Right ventricle myocardium inferior (tissue), 1 donor: ENCODE data around the gene HBQ1. TPM values are rescaled to one million over a fixed set of nuclear protein-coding genes. Genes with fewer than 3 reads are reported as not detected.
"Not testable (repeated sequence)": the region's sequence is repeated elsewhere in the genome, so short reads cannot be mapped to it uniquely, and the experiment has no call there.

Source experiments
- ATAC-seq: fragments of 200-7000 bp; cut with Tn5 transposase; one replicate; pipeline ENCODE4 v1.9.1; 2020; ENCODE audit warnings: mild to moderate bottlenecking, moderate library complexity
- DNase-seq: peaks from one replicate; pipeline ENCODE4 v3.0.0; 2021; ENCODE audit errors: missing footprints
- intact Hi-C: fragments of 100-400 bp; cut with DNase I; formaldehyde crosslinking; loops from one replicate; pipeline ENCODE4 v1.11.0; 2022
- total RNA-seq: library from RNA; stranded (reverse); fragmentation: NEBNext Ultra II Directional; extraction: Animal tissue kit (Norgen Biotek cat#: 25700); gene quantifications from one replicate; pipeline ENCODE4 v1.2.1, GENCODE V29; 2021
- donor health status: DM: no; HTN: yes; CAD: no; lungs with severe emphysema.

The HBQ1 gene
- total RNA-seq, 1 donor from 2014 or later: not detected

- no peak for DNase-seq
- ATAC-seq: no peak
- intact Hi-C loops: no loop called here
Measured at GRCh38 chr16:159136-159849, 21.0 kb upstream of the HBQ1 start.

GRCh38 chr16:160242-160641 lies 20.0 kb upstream of the HBQ1 start:
- DNase-seq, intact Hi-C loops, ATAC-seq: not testable (repeated sequence)

- intact Hi-C loops: no loop called here
- ATAC-seq (no peak), DNase-seq (no peak)
Measured at GRCh38 chr16:160691-161190, 19.5 kb upstream of the HBQ1 start.

GRCh38 chr16:162271-162991 lies 17.8 kb upstream of the HBQ1 start:
- intact Hi-C loops: no loop called here
- ATAC-seq (no peak), DNase-seq (no peak)

GRCh38 chr16:163139-163538 lies 17.1 kb upstream of the HBQ1 start:
- ATAC-seq, DNase-seq, intact Hi-C loops: not testable (repeated sequence)

- intact Hi-C loops, DNase-seq: not testable (repeated sequence)
- ATAC-seq: peak; percentile 63
Measured at GRCh38 chr16:163696-164095, 16.6 kb upstream of the HBQ1 start.

- intact Hi-C loops, ATAC-seq, DNase-seq: not testable (repeated sequence)
Measured at GRCh38 chr16:164134-164823, 16.0 kb upstream of the HBQ1 start.

GRCh38 chr16:164827-165538 lies 15.3 kb upstream of the HBQ1 start:
- intact Hi-C loops: no loop called here
- no peak for ATAC-seq
- no peak for DNase-seq

- no peak for ATAC-seq
- no peak for DNase-seq
- intact Hi-C loops: no loop called here
Measured at GRCh38 chr16:165539-166374, 14.5 kb upstream of the HBQ1 start, which contains the start of gene HBM. Gene HBM (plus strand): TSS chr16:165978. CDS start chr16:165998, 20 bp downstream.

- no peak for DNase-seq
- intact Hi-C loops: no loop called here
- no peak for ATAC-seq
Measured at GRCh38 chr16:166375-167121, 13.7 kb upstream of the HBQ1 start.

GRCh38 chr16:167122-167690 lies 13.1 kb upstream of the HBQ1 start:
- DNase-seq: no peak
- intact Hi-C loops: no loop called here
- no peak for ATAC-seq

- intact Hi-C loops: no loop called here
- DNase-seq (no peak), ATAC-seq (no peak)
Measured at GRCh38 chr16:168424-168823, 11.8 kb upstream of the HBQ1 start.

- DNase-seq: no peak
- intact Hi-C loops: no loop called here
- ATAC-seq: no peak
Measured at GRCh38 chr16:169014-169413, 11.2 kb upstream of the HBQ1 start.

- DNase-seq, ATAC-seq, intact Hi-C loops: not testable (repeated sequence)
Measured at GRCh38 chr16:170088-170507, 10.2 kb upstream of the HBQ1 start.

- intact Hi-C loops: no loop called here
- no peak for DNase-seq
- no peak for ATAC-seq
Measured at GRCh38 chr16:170788-171187, 9.5 kb upstream of the HBQ1 start.

- ATAC-seq, intact Hi-C loops, DNase-seq: not testable (repeated sequence)
Measured at GRCh38 chr16:172374-172941, 7.8 kb upstream of the HBQ1 start, which contains the start of gene HBA2. Gene HBA2 (plus strand): TSS chr16:172876. CDS start chr16:172913, 37 bp downstream.
